Cerebellar cortex (tissue), 1 donor: ENCODE measurements around the gene ESD.
"Not testable (repeated sequence)": the region's sequence is repeated elsewhere in the genome, so short reads cannot be mapped to it uniquely, and the experiment has no call there.

ENCODE experiments used
- DNase-seq: peaks from one replicate; pipeline ENCODE4 v3.0.0-alpha.2; 2015; ENCODE audit warnings: low spot score

ESD gene, protein sequence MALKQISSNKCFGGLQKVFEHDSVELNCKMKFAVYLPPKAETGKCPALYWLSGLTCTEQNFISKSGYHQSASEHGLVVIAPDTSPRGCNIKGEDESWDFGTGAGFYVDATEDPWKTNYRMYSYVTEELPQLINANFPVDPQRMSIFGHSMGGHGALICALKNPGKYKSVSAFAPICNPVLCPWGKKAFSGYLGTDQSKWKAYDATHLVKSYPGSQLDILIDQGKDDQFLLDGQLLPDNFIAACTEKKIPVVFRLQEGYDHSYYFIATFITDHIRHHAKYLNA

DNA sequence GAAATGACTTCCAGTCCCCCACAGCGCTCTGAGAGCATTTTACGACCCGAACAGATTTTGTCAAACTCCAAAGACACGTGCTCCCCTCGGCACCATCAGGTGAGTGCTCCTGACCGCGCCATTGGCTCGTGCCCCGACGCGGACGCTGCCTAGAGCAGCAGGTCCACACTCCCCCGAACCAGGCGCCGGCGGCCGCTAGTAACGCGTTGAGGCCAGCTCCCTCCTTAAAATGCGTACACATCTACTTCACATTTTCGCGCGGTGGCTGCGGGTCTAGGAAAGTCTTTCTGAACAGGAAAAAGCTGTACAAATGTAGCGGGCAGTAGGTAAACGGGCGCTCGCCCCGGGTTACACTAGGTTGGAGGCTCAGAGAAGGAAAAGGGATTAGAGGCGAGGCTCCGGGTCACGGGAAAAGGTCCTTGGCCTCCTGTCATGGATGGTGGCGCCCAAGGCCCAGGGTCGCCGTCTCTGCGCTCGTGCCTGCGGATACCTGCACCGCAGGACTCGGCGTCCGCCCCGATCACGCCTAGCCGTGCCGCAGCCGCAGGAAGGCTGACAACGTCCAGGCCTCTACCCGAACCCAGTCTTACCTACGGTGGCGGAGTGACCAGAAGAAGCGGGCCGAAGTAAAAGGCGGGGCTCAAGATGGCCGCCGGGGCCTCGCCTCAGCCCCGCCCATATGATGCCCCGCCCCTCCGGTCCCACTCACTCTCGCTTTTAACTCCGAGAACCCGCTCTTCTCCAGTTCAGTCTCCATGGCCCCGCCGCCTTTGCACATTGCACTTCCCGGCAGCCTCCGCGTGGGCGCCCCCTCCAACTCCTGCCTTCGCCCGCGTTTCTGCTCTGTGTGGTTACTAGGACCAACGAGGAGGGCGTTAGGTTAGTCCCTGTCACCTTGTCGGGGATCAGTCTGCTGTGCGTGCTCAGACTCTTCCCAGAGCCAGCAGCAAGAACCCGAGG, at the start of gene ESD:
Gene ESD (minus strand): TSS at position 647 of the 960 bp plus-strand sequence. CDS start 5,748 bp downstream, outside the sequence.
- peak; percentile 94 for DNase-seq

DNA sequence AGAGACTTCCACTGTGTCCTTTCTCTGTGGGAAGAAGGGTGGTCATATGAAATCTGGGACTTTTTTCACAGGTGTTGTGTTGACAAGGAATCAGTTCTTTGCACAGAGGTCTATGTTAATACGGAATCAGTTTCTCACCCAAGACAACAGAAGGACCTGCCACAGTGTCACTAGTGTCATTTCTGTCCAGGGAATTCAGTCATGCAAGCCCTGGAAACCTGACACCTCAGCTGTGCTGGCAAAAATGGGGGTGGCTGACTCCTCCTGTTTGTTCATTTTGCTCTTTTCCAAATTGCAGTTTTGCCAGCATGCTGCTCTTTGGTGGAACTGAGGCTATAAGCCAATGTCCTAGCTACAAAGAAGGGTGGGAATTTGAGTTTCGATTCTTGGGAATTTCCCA, 49.8 kb upstream of the ESD start:
- no peak for DNase-seq

DNA sequence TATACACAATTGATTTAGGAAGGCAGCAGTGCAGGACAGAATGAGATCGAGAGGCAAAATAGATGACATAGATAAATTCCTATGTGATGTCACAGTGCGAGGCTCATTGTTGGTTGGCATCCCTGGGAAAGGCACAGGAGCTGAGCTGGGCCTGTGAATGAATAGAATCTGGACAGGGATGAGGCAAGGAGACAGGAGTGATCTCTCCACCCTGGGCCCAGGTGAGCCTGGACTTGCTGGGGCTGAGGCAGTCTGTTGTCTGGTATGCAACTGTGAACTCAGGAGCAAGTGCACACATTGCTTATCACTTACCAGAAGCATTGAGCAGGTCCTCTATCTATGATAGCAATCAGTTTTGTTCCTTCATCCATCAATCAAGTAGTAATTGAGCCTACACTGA, 48.2 kb upstream of the ESD start:
- no peak for DNase-seq

DNA sequence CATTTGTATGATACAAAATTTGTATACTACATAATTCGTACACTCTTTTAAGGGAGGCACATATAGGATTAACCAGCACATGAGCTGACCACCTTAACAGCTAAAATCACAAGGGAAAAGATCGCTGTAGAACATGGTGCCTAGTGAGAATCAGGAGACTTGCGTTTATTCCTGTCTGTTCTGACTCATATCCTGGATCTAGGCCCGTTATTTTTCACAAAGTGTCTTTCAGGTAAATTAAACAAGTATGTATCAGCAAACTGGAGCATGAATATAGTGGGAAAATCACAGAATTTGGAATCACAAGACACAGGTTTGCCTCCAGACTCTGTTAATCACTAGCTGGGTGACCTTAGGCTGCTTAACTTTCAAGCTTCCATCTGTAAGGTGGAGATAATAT, 47.5 kb upstream of the ESD start:
- no peak for DNase-seq

DNA sequence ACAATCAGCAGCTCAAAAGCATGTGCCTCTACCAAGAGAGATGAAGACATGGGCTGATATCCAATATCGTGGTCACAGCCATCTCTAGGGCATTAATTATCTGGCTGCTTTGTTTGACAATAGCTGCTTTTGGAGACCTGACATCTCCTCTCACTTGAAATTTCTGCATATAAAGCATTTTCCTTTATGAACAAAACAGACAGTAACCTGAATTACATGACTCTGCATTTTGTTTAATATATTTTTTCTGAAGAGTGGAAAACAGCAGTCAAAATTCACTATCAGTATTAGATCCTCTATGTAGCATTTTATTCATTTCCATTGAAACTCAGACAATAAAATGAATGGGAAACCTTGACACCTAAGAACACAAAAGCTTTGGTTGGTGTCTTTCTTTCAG, 42.4 kb upstream of the ESD start:
- no peak for DNase-seq

DNA sequence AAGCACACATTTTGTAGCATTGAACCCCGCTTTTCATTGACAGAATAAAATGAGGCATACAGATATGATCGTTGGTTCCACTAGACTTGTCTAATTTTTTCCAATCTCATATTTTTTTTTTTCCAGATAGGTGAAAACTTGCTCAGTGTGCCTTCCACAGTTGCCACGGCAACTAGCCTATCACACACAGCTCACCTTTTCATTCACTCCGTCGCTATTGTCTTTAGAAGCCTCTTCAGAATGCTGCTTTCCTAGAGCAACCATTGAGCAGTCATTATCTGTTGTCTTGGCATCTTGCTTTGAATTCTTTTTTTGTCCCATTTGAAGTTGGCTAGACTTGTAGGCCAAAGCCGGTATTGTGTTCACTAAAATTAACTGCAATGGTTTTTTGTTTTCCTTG, 37.7 kb upstream of the ESD start:
- no peak for DNase-seq

DNA sequence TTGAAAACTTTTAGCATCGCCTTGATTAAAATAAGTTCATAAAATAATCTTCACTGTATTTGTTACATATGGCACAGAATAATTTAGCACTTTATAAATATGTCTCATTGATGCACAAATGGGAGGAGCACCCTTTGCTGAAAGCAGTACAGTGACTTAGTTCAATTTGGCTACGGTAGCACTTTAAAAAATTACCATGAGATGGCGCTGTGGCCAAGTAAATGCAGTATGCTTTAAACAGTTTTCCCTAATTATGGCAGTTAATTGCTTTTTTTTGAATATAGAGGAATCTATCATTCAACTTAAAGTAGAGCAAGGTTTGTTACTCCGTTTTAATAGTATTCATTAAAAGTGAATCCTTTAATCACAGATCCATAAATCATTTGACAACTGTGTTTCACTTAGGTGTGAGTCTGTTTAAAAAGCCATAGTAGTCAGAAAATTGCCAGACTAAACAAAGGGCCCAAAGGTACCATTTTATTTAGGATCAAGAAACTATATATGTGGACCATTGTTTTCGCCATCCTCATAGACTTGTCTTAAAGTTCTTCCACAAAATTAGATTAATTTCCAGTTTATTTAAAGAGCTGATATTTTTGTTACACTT, 34.7 kb upstream of the ESD start:
- peak; percentile 43 for DNase-seq

DNA sequence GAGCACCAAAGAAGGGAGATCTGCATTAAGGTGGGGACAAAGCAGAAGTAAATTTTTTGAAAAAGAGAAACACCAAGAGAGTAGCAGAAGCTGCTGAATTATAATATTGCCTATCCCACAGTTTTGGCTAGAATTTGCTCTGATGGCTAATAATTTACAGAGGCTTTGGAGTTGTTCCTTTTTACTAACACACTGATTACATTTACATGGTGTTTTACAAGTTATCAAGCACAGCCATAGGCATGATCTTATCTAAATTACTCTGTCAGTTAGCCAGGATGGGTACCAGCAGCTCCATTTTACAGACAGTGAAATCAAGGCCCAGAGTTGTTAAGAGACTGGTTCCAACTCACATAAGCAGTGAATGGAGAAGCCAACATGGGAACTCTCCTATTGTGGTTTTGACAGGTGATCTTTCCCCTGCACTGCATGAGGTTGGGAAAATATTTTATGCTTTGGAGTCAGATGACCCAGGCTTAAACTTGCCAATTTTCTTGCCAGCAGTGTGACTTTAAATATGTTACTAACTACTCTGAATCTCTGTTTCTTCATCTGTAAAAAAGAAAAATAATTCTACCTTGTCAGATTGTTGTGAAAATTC, 33.5 kb upstream of the ESD start:
- no peak for DNase-seq

DNA sequence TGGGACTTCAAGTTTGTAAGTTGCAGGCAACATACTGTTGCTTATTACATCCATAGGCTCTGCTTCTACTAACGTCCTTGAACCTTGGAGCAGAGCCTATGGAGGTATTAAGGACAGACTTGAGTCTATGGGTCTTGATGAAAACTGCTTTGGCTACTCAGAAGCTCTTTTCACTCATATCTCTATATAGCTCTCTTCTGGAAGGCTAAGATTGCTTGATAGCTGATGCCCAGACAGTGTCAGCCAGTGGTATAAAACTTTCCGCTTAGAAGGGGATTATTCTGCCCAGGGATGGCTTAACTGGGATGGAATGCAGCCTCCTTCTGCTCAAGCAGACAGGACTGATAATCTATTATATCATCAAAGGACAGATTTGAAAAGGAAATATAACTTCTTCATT, 25.6 kb upstream of the ESD start:
- DNase-seq, result no peak

DNA sequence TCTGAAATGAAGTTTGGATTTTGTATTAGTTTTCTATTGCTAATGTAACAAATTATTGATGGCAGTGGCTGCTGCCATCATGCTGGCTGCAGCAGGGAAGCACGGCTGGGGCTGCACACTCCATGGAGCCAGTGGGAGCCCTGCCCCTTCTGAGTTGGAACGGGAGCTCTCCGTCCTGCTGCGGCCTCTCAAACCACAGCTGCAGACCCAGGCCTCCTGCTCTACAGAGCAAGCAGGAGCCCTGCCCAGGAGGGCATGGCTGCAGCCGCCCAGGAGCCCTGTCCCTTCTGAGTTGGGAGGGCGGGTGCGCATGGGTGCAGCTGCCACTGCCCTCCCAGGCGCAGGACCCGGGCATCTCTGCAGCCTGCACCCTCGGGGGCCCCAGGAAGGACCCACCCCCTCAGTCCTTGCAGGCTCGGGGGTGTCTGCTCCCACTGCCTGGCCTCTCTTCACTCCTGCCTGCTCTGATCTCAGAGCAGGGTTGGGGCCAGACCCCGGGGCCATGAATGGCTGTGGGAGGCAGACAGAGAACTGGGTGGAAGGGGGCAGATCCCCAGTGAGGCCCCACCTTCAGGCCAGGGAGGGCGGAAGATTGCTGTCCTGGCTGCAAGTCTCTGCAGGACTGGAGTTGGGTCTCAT, 21.0 kb upstream of the ESD start:
- no peak for DNase-seq

DNA sequence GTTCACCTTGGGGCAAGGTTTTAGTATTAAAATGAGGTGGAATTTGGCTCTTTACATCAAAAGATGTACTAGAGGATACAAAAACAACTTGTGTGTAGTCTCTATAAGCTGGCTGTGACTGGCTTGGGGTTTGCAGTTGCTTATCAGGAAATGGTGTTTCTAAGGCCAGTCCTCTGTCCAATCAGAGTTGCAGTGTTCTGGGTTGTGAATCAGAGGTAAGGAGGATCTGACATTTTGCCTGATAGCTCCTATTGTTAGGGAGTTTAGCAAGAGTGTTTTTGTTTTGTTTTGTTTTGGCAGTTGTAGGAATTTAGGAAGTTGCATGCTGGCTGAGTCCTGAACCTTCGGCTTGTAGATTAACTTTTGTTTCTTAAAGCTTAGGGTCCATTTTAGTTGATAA, 20.1 kb upstream of the ESD start:
- no peak for DNase-seq

DNA sequence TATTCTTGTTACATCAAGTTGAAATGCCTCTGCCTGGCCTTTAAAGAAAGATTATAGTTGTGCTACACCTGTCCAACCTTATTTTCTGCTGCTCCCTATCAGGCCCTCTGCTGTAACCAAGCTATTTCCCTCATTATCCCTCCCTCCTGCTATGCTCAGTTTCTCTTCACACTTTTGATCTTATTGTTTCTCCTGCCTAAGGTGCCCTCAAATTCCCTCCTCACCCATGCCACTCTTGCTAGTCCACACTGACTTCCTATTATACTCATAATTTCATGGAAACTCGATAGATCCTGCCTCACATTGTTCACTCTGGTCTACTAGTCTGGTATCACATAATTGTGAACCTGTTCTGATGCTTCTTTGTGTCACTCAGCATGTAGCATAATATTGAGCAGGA, 19.4 kb upstream of the ESD start:
- no peak for DNase-seq

DNA sequence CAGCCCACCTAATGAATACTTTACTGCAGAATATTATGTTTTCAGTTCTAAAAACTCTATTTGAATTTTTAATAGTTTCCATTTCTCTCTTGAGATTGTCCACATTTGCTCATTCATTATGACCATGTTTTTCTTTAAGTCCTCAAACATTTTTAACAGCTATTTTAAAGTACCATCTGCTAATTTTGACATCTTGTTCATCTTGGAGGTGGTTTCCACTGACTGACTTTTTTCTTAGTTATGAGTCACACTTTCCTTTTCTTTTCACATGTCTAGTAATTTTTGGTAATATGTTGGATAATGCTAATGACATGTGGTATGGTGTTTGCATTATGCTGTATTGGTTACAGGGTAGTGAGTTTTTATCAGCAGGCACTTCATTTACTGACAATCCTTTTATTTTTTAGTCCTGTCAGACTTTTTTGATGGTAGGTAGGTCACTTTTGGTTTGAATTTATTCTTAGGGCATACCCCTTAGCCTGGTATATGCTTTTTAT, 15.4 kb upstream of the ESD start:
- no peak for DNase-seq

DNA sequence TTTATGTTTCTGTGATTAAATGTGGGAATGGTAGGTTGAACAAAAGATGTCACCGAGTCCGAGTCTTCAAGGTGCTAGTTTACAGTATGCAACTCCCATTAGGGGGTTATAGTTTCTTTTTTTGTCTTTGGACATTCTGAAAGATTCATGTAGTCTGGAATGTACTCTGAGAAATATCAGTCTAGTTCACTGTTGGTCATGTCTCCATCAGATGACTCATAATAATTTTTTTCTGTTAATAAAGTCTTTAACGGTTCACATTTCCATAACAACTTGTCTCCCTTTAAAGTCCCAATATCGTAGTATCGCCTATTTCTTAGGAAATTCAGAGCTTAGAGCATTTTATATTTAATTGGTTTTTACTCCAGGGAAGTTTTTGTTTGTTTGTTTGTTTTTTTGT, 13.5 kb upstream of the ESD start:
- DNase-seq, result no peak

DNA sequence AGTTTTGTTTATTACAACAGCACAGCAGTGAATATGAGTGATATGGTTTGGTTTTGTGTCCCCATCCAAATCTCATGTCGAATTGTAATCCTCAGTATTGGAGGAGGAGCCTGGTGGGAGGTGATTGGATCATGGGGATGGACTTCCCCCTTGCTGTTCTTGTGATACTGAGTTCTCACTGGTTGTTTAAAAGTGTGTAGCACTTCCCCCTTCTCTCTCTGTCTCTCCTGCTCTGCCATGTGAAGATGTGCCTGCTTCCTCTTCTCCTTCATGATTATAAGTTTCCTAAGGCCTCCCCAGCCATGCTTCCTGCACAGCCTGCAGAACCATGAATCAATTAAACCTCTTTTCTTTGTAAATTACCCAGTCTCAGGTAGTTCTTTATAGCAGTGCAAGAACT, 8.0 kb upstream of the ESD start:
- DNase-seq, result not testable (repeated sequence)

DNA sequence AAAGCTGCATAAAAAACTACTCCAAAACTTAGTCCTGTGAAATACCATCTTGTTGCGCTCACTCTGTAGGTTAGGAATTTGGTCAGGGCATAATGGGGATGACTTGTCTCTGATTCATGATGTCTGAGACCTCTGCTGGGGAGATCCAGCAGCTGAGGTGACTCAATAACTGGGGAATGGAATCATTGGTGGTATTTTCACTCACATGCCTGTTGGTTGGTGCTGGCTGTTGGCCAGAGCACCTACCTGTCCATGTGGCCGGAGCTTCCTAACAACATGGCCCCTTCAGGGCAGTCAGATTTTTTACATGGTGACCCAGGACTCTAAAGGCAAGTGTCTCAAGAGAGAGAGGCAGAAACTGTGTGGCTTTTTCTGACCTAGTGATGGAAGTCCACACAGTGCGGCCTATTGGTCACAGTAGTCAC, 7.4 kb upstream of the ESD start:
- DNase-seq, result no peak

DNA sequence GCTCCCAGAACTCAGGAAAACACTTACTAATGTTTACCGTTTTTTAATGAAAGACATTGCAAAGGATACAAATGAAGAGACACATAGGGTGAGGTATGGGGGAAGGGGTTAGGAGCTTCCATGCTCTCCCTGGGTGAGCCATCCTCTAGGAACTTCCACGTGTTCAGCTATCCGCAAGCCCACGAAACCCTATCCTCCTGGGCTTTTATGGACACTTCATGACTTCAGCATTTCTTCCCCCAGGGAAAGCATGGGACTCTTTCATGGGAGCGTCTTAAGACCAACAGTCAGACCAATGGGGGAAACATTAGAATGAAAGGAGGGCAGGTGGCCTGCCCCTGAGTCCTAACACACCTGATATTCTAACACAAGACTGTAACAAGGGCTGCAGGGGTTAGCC, 6.6 kb upstream of the ESD start:
- DNase-seq, result no peak

DNA sequence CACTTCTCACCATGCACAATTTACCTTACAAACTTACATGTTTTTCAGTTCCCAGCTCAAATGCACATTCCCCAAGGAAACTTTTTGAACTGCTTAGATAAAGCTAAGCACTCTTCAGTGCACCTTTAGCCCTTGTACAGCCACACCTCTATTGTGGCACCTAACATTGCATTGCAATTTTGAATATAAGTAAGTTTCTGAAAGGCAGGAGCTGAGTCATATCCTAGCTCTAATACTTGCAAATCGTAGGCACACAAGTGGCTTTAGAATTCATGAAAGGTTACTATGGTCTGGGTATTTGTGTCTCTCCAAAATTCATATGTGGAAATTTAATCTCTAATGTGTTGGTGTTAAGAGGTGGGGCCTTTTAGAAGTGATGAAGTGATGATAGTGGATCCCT, 4.9 kb upstream of the ESD start:
- no peak for DNase-seq

DNA sequence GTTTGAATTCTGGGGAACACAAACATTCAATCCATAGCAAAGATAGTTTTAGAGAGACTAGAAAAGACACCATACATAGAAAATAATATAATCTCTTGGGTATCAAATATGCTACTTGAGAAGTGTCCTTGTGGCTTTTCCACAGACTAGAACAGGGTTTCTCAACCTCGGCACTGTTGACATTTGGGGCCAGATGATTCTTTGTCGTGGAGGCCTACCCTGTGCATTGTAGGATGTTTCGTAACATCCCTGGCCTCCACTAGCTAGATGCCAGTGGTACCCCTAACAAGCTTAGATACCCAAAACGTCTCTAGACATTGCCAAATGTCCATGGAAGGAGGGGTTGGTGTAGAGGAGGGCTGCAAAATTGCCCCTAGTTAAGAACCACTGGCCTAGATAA, 2.2 kb upstream of the ESD start:
- no peak for DNase-seq

DNA sequence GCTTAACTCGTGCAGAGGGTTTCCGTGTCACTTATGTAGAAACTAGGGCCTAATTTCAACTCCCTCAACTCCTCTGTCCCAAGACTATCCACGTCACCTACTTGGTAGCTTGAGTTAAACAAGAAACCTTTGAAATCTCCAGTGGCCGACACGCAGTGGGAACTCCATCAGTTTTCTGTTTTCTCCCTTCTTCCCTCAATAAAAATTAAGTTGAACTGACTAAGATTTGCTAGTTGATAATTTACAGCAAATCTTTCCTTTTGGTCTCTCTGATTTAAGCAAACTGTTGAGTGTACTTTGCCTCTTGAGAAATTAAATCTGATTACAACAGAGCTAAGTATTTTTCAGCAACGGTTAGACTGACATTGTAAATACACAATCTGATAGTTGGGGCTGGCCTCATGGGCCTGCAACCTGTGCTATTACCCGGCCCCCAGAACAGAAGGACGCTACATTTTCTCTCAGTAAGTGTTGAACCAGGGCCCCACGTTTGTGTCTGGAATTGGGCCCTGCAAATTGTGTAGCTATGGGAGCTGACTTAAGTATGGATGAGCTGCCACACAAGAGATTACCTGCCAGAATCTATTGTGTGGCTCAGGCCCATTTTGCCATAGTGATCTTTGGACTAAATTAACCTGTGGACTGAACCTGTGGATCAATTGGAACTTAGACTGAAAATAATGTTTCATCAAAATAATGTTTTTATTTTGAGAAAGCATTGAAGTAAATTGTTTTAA, 708 bp upstream of the ESD start:
- no peak for DNase-seq

DNA sequence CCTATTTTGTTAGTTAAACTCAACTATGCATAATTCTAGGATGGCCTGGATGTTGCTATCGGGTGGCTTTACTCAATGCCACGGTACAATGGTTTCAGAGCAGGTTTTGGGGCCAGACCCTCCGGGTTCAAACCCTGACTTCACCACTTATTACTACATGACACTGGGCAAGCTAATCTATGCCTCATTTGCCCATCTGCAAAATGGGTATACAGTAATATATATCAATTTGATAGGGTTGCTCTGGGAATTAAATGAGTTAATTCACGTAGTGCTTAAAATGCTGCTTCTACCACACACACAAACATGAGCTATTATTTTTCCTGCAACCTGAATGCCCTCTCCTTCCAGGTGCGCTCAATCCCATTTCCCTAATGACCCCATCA, 839 bp downstream of the ESD start:
- no peak for DNase-seq
